GM21367 (cell line): ENCODE measurements around the gene ST3GAL4.

Experiments used
- ATAC-seq: cut with Tn5 transposase; IDR thresholded peaks from one replicate; pipeline ENCODE4 v1.9.1; 2021; ENCODE audit not compliant: unreplicated experiment

The ST3GAL4 gene

GRCh38 chr11:126405374-126405773 is 49.9 kb downstream of the ST3GAL4 start:
- ATAC-seq = no peak

GRCh38 chr11:126405906-126406305 is 50.4 kb downstream of the ST3GAL4 start:
- no peak for ATAC-seq

- ATAC-seq = no peak
Observed at GRCh38 chr11:126406368-126406767, 50.9 kb downstream of the ST3GAL4 start.

GRCh38 chr11:126407101-126407521 is 51.6 kb downstream of the ST3GAL4 start:
- ATAC-seq = no peak

- ATAC-seq = no peak
Observed at GRCh38 chr11:126407682-126408288, 52.3 kb downstream of the ST3GAL4 start.

GRCh38 chr11:126408496-126408895 is 53.0 kb downstream of the ST3GAL4 start:
- no peak for ATAC-seq

- no peak for ATAC-seq
Observed at GRCh38 chr11:126408901-126409619, 53.6 kb downstream of the ST3GAL4 start.

- no peak for ATAC-seq
Observed at GRCh38 chr11:126409620-126409985, 54.1 kb downstream of the ST3GAL4 start.

- ATAC-seq = no peak
Observed at GRCh38 chr11:126410649-126411048, 55.2 kb downstream of the ST3GAL4 start.

GRCh38 chr11:126411971-126412381 is 56.5 kb downstream of the ST3GAL4 start:
- ATAC-seq = no peak

- ATAC-seq = no peak
Observed at GRCh38 chr11:126413426-126413825, 57.9 kb downstream of the ST3GAL4 start.

- ATAC-seq = no peak
Observed at GRCh38 chr11:126413843-126414405, 58.4 kb downstream of the ST3GAL4 start.

GRCh38 chr11:126414615-126415014 is 59.1 kb downstream of the ST3GAL4 start:
- ATAC-seq = no peak

- no peak for ATAC-seq
Observed at GRCh38 chr11:126415128-126415527, 59.6 kb downstream of the ST3GAL4 start.

GRCh38 chr11:126415669-126416420 is 60.4 kb downstream of the ST3GAL4 start:
- no peak for ATAC-seq

- ATAC-seq = peak; percentile 81
Observed at GRCh38 chr11:126416542-126417090, 61.1 kb downstream of the ST3GAL4 start.

GRCh38 chr11:126417091-126417862 is 61.8 kb downstream of the ST3GAL4 start:
- no peak for ATAC-seq

- ATAC-seq = no peak
Observed at GRCh38 chr11:126418887-126419286, 63.4 kb downstream of the ST3GAL4 start.

GRCh38 chr11:126419801-126420697 is 64.6 kb downstream of the ST3GAL4 start:
- ATAC-seq = peak; percentile 73
